ENCODE results near the gene ARHGEF35.
"Not testable (repeated sequence)": the region's sequence is repeated elsewhere in the genome, so short reads cannot be mapped to it uniquely, and the experiment has no call there.

ARHGEF35 gene

GRCh38 chr7:144174613-144175012 is 21.0 kb downstream of the ARHGEF35 start:
- no peak overlapping the region for H3K4me2 ChIP-seq (ENCODE audit: low read length)
- no peaks in the 10 kb centered on the region for H3K4me1 ChIP-seq (ENCODE audit: control insufficient read depth, insufficient read depth, low read length)
- H3K27me3 ChIP-seq (ENCODE audit: control insufficient read depth, insufficient read depth, low read length), result peaks cover 8% of the 10 kb centered on the region
- no peak overlapping the region for H3K4me3 ChIP-seq (ENCODE audit: low read length)
- no peak overlapping the region for H3K9ac ChIP-seq (ENCODE audit: low read depth, low read length)
- no peaks in the 10 kb centered on the region for H3K9me3 ChIP-seq (replicated peaks; ENCODE audit: low read length)
- no peaks in the 10 kb centered on the region for H3K36me3 ChIP-seq (ENCODE audit: insufficient read depth, low read length)

GRCh38 chr7:144171594-144172350 is 23.9 kb downstream of the ARHGEF35 start:
- not testable (repeated sequence) for H3K27me3 ChIP-seq (ENCODE audit: control insufficient read depth, insufficient read depth, low read length); H3K4me2 ChIP-seq (ENCODE audit: low read length); H3K36me3 ChIP-seq (ENCODE audit: insufficient read depth, low read length); H3K9me3 ChIP-seq (replicated peaks; ENCODE audit: low read length); H3K4me3 ChIP-seq (ENCODE audit: low read length); H3K9ac ChIP-seq (ENCODE audit: low read depth, low read length); H3K4me1 ChIP-seq (ENCODE audit: control insufficient read depth, insufficient read depth, low read length)

DNA sequence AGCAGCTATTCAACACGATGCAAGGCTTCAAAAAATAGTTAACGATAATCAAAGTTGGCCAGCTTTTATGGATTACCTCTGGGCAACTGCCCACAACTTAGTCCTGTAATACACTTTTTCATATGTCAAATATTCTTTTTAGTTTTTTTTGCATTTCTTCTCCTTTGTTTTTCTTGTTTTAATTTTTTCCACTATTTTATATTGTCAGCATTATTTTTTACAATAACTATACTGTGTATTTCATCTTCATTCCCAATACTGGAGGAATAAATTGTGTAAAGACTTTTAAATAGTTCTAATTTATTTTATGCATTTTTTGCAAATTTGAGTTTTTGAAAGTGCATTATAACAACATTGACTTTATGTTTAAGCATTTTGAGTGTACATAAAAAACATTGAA is 30.8 kb downstream of the ARHGEF35 start:
- H3K4me2 ChIP-seq (ENCODE audit: low read length), result no peak overlapping the region
- H3K4me3 ChIP-seq (ENCODE audit: low read length), result no peak overlapping the region
- no peaks in the 10 kb centered on the region for H3K4me1 ChIP-seq (ENCODE audit: control insufficient read depth, insufficient read depth, low read length)
- H3K9me3 ChIP-seq (replicated peaks; ENCODE audit: low read length), result no peaks in the 10 kb centered on the region
- no peak overlapping the region for H3K9ac ChIP-seq (ENCODE audit: low read depth, low read length)
- no peaks in the 10 kb centered on the region for H3K36me3 ChIP-seq (ENCODE audit: insufficient read depth, low read length)
- H3K27me3 ChIP-seq (ENCODE audit: control insufficient read depth, insufficient read depth, low read length), result no peaks in the 10 kb centered on the region

DNA sequence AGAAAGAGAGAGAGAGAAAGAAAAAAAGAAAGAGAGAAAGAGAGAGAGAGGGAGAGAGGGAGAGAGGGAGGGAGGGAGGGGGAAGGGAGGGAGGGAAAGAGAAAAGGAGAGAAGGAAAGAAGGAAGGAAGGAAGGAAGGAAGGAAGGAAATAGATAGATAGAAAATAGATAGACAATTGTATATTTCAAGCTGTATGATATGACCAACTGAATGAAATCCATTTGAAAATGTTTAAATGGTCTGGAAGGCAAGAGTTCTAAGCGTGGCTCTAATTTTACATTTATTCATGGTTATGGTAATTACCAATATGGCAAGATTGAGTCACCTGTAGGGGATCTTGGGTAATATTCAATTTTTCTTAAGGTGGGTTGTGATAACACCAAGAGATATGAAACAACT is 36.8 kb downstream of the ARHGEF35 start:
- Histone ChIP-seq H3K36me3 (ENCODE audit: insufficient read depth, low read length) (no peaks in the 10 kb centered on the region), H3K9ac (ENCODE audit: low read depth, low read length) (no peak overlapping the region), H3K4me3 (ENCODE audit: low read length) (no peak overlapping the region), H3K9me3 (replicated peaks; ENCODE audit: low read length) (no peaks in the 10 kb centered on the region), H3K27me3 (ENCODE audit: control insufficient read depth, insufficient read depth, low read length) (no peaks in the 10 kb centered on the region), H3K4me2 (ENCODE audit: low read length) (no peak overlapping the region), H3K4me1 (ENCODE audit: control insufficient read depth, insufficient read depth, low read length) (no peaks in the 10 kb centered on the region)

GRCh38 chr7:144148224-144148827 is 47.3 kb downstream of the ARHGEF35 start:
- Histone ChIP-seq H3K4me2 (ENCODE audit: low read length) (no peak overlapping the region), H3K9me3 (replicated peaks; ENCODE audit: low read length) (peaks cover 5% of the 10 kb centered on the region), H3K4me3 (ENCODE audit: low read length) (no peak overlapping the region)

GRCh38 chr7:144144426-144144825 is 51.2 kb downstream of the ARHGEF35 start:
- H3K9me3 ChIP-seq (replicated peaks; ENCODE audit: low read length), result peaks cover 5% of the 10 kb centered on the region
- H3K9ac ChIP-seq (ENCODE audit: low read depth, low read length), result no peak overlapping the region
- no peaks in the 10 kb centered on the region for H3K27me3 ChIP-seq (ENCODE audit: control insufficient read depth, insufficient read depth, low read length)
- H3K4me1 ChIP-seq (ENCODE audit: control insufficient read depth, insufficient read depth, low read length), result no peaks in the 10 kb centered on the region
- H3K4me2 ChIP-seq (ENCODE audit: low read length), result no peak overlapping the region
- no peaks in the 10 kb centered on the region for H3K36me3 ChIP-seq (ENCODE audit: insufficient read depth, low read length)
- no peak overlapping the region for H3K4me3 ChIP-seq (ENCODE audit: low read length)

More at GRCh38 chr7:144148224-144148827, 47.3 kb downstream of the ARHGEF35 start:
- no peaks in the 10 kb centered on the region for H3K36me3 ChIP-seq (ENCODE audit: insufficient read depth, low read length)
- H3K4me1 ChIP-seq (ENCODE audit: control insufficient read depth, insufficient read depth, low read length), result no peaks in the 10 kb centered on the region
- no peak overlapping the region for H3K9ac ChIP-seq (ENCODE audit: low read depth, low read length)
- H3K27me3 ChIP-seq (ENCODE audit: control insufficient read depth, insufficient read depth, low read length), result no peaks in the 10 kb centered on the region

GRCh38 chr7:144142187-144142586 is 53.4 kb downstream of the ARHGEF35 start:
- no peak overlapping the region for H3K4me3 ChIP-seq (ENCODE audit: low read length)
- no peaks in the 10 kb centered on the region for H3K9me3 ChIP-seq (replicated peaks; ENCODE audit: low read length)
- no peak overlapping the region for H3K4me2 ChIP-seq (ENCODE audit: low read length)
- no peak overlapping the region for H3K9ac ChIP-seq (ENCODE audit: low read depth, low read length)
- H3K4me1 ChIP-seq (ENCODE audit: control insufficient read depth, insufficient read depth, low read length), result no peaks in the 10 kb centered on the region
- H3K27me3 ChIP-seq (ENCODE audit: control insufficient read depth, insufficient read depth, low read length), result no peaks in the 10 kb centered on the region
- H3K36me3 ChIP-seq (ENCODE audit: insufficient read depth, low read length), result no peaks in the 10 kb centered on the region

DNA sequence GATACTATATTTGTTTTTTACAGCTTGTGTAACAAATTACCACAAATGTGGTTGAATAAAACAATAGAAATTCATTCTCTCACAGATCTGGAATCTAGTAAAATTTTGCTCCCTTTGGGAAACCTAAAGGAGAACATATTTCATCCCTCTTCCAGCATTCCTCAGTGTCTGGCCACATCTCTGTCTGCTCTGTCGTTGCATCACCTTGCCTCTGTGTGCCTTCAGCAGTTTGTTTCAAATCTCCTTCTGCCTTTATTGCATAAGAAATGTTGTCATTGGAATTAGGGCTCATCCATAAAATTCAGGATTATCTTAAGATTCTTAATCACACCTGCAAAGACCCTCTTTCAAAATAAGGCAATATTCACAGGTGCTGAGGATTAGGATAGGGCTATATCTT is 58.1 kb downstream of the ARHGEF35 start:
- no peak overlapping the region for H3K4me3 ChIP-seq (ENCODE audit: low read length)
- H3K4me2 ChIP-seq (ENCODE audit: low read length), result no peak overlapping the region
- H3K4me1 ChIP-seq (ENCODE audit: control insufficient read depth, insufficient read depth, low read length), result no peaks in the 10 kb centered on the region
- no peaks in the 10 kb centered on the region for H3K9me3 ChIP-seq (replicated peaks; ENCODE audit: low read length)
- H3K9ac ChIP-seq (ENCODE audit: low read depth, low read length), result no peak overlapping the region
- no peaks in the 10 kb centered on the region for H3K36me3 ChIP-seq (ENCODE audit: insufficient read depth, low read length)
- H3K27me3 ChIP-seq (ENCODE audit: control insufficient read depth, insufficient read depth, low read length), result no peaks in the 10 kb centered on the region

Data from skeletal muscle satellite cell (primary cell).